Stomach (tissue), 4 donors: ENCODE results near the gene MAPK1.

Source experiments
- POLR2A ChIP-seq, 4 donors: fragments of 450-650 bp; IDR thresholded peaks; one replicate each; pipeline ENCODE4 v1.6.1; 2016; ENCODE audit warnings: antibody characterized with exemption in 4 of 4, control low read depth in 2 of 4, mild to moderate bottlenecking in 1 of 4, moderate library complexity in 1 of 4
- POLR2AphosphoS5 ChIP-seq, 3 donors: sonication (generic); formaldehyde crosslinking; IDR thresholded peaks; one replicate each; pipeline ENCODE4 v1.6.1; 2016; ENCODE audit warnings: antibody characterized with exemption in 3 of 3
- TF ChIP-seq, protein P1 (sequence below), 7 experiments: fragments of 450-650 bp in 4 of 7; fragments of 200-600 bp in 3 of 7; sonication (generic) in 3 of 7; IDR thresholded peaks; one replicate each; pipeline ENCODE4 v1.5.1; 2016 to 2019; ENCODE audit warnings: antibody characterized with exemption in 7 of 7, control low read depth in 2 of 7, mild to moderate bottlenecking in 1 of 7

DNA sequence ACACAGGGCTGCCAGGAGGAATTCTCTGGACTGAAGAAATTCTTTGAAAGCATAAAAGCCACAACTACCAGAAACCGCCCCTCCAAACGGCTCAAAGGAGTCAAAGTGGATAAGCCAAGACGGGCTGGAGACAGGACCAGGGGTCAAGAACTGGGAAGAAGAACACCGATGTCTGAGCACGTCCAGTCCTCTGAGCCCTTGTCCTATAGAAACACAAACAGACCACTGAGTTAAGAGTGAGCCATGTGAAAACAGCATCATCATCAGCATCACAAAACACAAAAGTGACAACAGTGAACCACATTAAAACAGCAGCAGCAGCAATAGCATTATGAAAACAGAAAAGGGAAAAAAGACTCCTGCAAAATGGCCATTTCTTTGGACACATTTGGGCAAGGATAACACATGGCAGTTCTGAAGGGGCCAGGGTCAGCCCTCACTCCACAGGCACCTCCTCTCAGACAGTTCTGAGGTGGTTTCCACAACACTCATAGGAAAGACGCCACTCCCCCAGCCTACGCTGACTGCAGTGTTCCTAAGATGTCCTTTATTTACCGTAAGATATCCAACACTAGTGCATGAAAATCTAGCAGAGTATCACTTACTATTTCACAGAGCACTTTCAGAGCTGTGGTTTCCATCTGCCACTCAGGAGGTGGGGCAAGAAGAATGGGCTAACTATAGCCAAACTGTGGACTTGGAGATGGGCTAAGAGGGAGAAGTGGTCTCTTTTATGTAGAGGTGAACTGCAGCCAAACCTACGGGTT lies 103.2 kb downstream of the MAPK1 start:
- TF ChIP-seq, protein P1, sequence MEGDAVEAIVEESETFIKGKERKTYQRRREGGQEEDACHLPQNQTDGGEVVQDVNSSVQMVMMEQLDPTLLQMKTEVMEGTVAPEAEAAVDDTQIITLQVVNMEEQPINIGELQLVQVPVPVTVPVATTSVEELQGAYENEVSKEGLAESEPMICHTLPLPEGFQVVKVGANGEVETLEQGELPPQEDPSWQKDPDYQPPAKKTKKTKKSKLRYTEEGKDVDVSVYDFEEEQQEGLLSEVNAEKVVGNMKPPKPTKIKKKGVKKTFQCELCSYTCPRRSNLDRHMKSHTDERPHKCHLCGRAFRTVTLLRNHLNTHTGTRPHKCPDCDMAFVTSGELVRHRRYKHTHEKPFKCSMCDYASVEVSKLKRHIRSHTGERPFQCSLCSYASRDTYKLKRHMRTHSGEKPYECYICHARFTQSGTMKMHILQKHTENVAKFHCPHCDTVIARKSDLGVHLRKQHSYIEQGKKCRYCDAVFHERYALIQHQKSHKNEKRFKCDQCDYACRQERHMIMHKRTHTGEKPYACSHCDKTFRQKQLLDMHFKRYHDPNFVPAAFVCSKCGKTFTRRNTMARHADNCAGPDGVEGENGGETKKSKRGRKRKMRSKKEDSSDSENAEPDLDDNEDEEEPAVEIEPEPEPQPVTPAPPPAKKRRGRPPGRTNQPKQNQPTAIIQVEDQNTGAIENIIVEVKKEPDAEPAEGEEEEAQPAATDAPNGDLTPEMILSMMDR (IDR thresholded peaks at IDR 0.05): no peak
- TF ChIP-seq POLR2AphosphoS5 (IDR thresholded peaks at IDR 0.05): no peak
- no peak for TF ChIP-seq POLR2A (IDR thresholded peaks at IDR 0.05)
